GM12878 (cell line): ENCODE data around the gene YEATS2. TPM values are rescaled to one million over a fixed set of nuclear protein-coding genes. Genes with fewer than 3 reads are reported as not detected.

Source experiments
- ATAC-seq: fragments of 200-7000 bp; cut with Tn5 transposase; 3 replicates; pipeline ENCODE4 v1.9.1; 2020; ENCODE audit warnings: mild to moderate bottlenecking, moderate library complexity
- BruUV-seq: library from RNA; stranded (reverse); fragments of 400-500 nt; replicated peaks from 2 replicates; lab custom pipeline; 2021; lab: Mats Ljungman, UMichigan
- CTCF ChIA-PET: fragments of 300-600 bp; sonication (Branson Sonifier 250); formaldehyde crosslinking; extraction: SDS; loops from one replicate; lab custom pipeline; 2021; ENCODE audit warnings: inconsistent platforms; lab: Yijun Ruan, JAX
- POLR2A ChIA-PET: fragments of 350-600 bp; formaldehyde crosslinking; extraction: SDS; loops from one replicate; lab custom pipeline; 2021; ENCODE audit warnings: inconsistent platforms; lab: Charles Lee
- RAD21 ChIA-PET: fragments of 300-600 bp; sonication (Branson Sonifier 250); formaldehyde crosslinking; loops from one replicate; lab custom pipeline; 2023; ENCODE audit warnings: antibody characterized with exemption; ENCODE audit not compliant: unreplicated experiment; lab: Charles Lee
- SMC1A ChIA-PET: fragments of 300-600 bp; sonication (Branson Sonifier 250); formaldehyde crosslinking; loops from one replicate; lab custom pipeline; 2023; ENCODE audit not compliant: unreplicated experiment, uncharacterized antibody; lab: Charles Lee
- DNase-seq: peaks from one replicate; pipeline ENCODE4 v3.0.0-alpha.2; 2011; ENCODE audit warnings: low read depth, low spot score
- FAIRE-seq: peaks from 3 replicates; lab custom pipeline; 2011; peaks lifted over from hg19 to GRCh38; lab: Jason Lieb, UNC
- H2AFZ ChIP-seq: 2 replicates; pipeline ENCODE4 v1.6.0; 2011; ENCODE audit warnings: low read depth, low read length, control low read depth; ENCODE audit not compliant: control insufficient read depth
- H3K27ac ChIP-seq: 2 replicates; pipeline ENCODE4 v1.5.1; 2011; ENCODE audit warnings: control low read depth; ENCODE audit not compliant: control insufficient read depth, insufficient read depth
- H3K27me3 ChIP-seq, 2 experiments: replicated peaks in 1 of 2; 2 replicates each; pipeline versions ENCODE4 v1.6.0 to v1.6.1; 2011; ENCODE audit warnings: low read length in 1 of 2; ENCODE audit not compliant: control insufficient read depth in 2 of 2, insufficient read depth in 2 of 2
- H3K36me3 ChIP-seq, 2 experiments: 2 replicates each; pipeline ENCODE4 v1.5.1; 2011; ENCODE audit warnings: low read length in 1 of 2; ENCODE audit not compliant: control insufficient read depth in 2 of 2, insufficient read depth in 2 of 2
- H3K4me1 ChIP-seq: 2 replicates; pipeline ENCODE4 v1.6.1; 2011; ENCODE audit warnings: mild to moderate bottlenecking, low read length, moderate library complexity, mixed read lengths; ENCODE audit not compliant: control insufficient read depth, insufficient read depth
- H3K4me2 ChIP-seq: 2 replicates; pipeline ENCODE4 v1.6.0; 2011; ENCODE audit warnings: control low read depth; ENCODE audit not compliant: control insufficient read depth, insufficient read depth
- H3K4me3 ChIP-seq: fragments of 200-600 bp; sonication (generic); 2 replicates; pipeline ENCODE4 v1.5.1; 2016
- H3K79me2 ChIP-seq: 2 replicates; pipeline ENCODE4 v1.6.0; 2011; ENCODE audit warnings: low read length; ENCODE audit not compliant: control insufficient read depth, insufficient read depth
- H3K9ac ChIP-seq: 2 replicates; pipeline ENCODE4 v1.8.0; 2011; ENCODE audit warnings: low read length, control low read depth, mixed read lengths; ENCODE audit not compliant: control insufficient read depth, insufficient read depth
- H3K9me3 ChIP-seq: replicated peaks from 3 replicates; pipeline ENCODE4 v1.5.1; 2011; ENCODE audit warnings: mild to moderate bottlenecking, low read length; ENCODE audit not compliant: control insufficient read depth, insufficient read depth
- H4K20me1 ChIP-seq: 2 replicates; pipeline ENCODE4 v1.6.0; 2011; ENCODE audit not compliant: control insufficient read depth, insufficient read depth
- BHLHE40 ChIP-seq, 2 experiments: fragments of 450-650 bp in 1 of 2; IDR thresholded peaks; 2 replicates each; pipeline ENCODE4 v1.6.1; 2011 to 2017; ENCODE audit warnings: low read depth in 2 of 2, borderline replicate concordance in 1 of 2, improper control_type of control experiment in 1 of 2, low read length in 1 of 2, mild to moderate bottlenecking in 1 of 2
- FOXK2 ChIP-seq: fragments of 450-650 bp; IDR thresholded peaks from 2 replicates; pipeline ENCODE4 v1.6.1; 2017; ENCODE audit warnings: mild to moderate bottlenecking, moderate library complexity
- GABPA ChIP-seq: IDR thresholded peaks from 2 replicates; pipeline ENCODE4 v1.6.1; 2014; ENCODE audit warnings: antibody characterized with exemption, low read depth, mild to moderate bottlenecking, inconsistent platforms
- HSF1 ChIP-seq: fragments of 150-350 bp; IDR thresholded peaks from 2 replicates; pipeline ENCODE4 v1.6.1; 2014; ENCODE audit warnings: mild to moderate bottlenecking, low read depth, low read length
- MEF2A ChIP-seq: IDR thresholded peaks from 2 replicates; pipeline ENCODE4 v1.6.1; 2011; ENCODE audit warnings: low read depth, mild to moderate bottlenecking, low read length, moderate library complexity; ENCODE audit not compliant: insufficient read depth
- MLLT1 ChIP-seq: fragments of 450-650 bp; IDR thresholded peaks from 2 replicates; pipeline ENCODE4 v1.6.1; 2016; ENCODE audit warnings: mild to moderate bottlenecking
- NFIC ChIP-seq: IDR thresholded peaks from 2 replicates; pipeline ENCODE4 v1.6.1; 2012; ENCODE audit warnings: low read depth, mild to moderate bottlenecking, inconsistent platforms, low read length, moderate library complexity
- NR2C2 ChIP-seq: IDR thresholded peaks from 2 replicates; pipeline ENCODE4 v1.6.1; 2011; ENCODE audit warnings: borderline replicate concordance, low read depth; ENCODE audit not compliant: control insufficient read depth, insufficient read length
- POLR2AphosphoS5 ChIP-seq: IDR thresholded peaks from 2 replicates; pipeline ENCODE4 v1.6.1; 2011; ENCODE audit warnings: mild to moderate bottlenecking, low read length, inconsistent platforms
- RAD21 ChIP-seq: IDR thresholded peaks from 2 replicates; pipeline ENCODE4 v1.6.1; 2011; ENCODE audit warnings: mild to moderate bottlenecking, low read depth, low read length, moderate library complexity; ENCODE audit not compliant: insufficient read depth
- RB1 ChIP-seq: fragments of 450-650 bp; formaldehyde crosslinking; IDR thresholded peaks from 2 replicates; pipeline ENCODE4 v1.6.1; 2017; ENCODE audit warnings: mild to moderate bottlenecking, borderline replicate concordance
- YY1 ChIP-seq: IDR thresholded peaks from 2 replicates; pipeline ENCODE4 v1.6.1; 2011; ENCODE audit warnings: low read depth, mild to moderate bottlenecking, low read length
- WGBS: methylation state at CpG from one replicate; pipeline ENCODE4 v1.1.6; 2016; ENCODE audit warnings: low lambda C conversion rate; ENCODE audit not compliant: insufficient replicate concordance, insufficient coverage; ENCODE audit errors: missing lambda C conversion rate; 5-methylcytosine and 5-hydroxymethylcytosine counted together
- in situ Hi-C: fragments of 300-500 bp; cut with MboI; formaldehyde crosslinking; loops from 9 replicates; pipeline ENCODE4 v1.14.3; 2018; ENCODE audit warnings: mixed read lengths
- intact Hi-C: fragments of 100-400 bp; cut with micrococcal nuclease; formaldehyde crosslinking; loops from one replicate; pipeline ENCODE4 v1.14.2; 2022; ENCODE audit not compliant: unreplicated experiment
- polyA plus RNA-seq, 11 experiments: library from polyadenylated mRNA; depleted of rRNA in 4 of 11; unstranded in 6 of 11; stranded (reverse) in 5 of 11; fragments of >200 nt; fragmentation: Nextera tagmentation in 4 of 11; fragmentation: Illumina TruSeq in 1 of 11; extraction: Ambion mirVana in 4 of 11; extraction: Trizol in 1 of 11; gene quantifications; 1 replicate in 1 of 11; 2 replicates in 10 of 11; pipeline versions ENCODE4 v1.2.1 to v1.2.3, GENCODE V29; 2011 to 2016; ENCODE audit warnings: inconsistent platforms in 2 of 11, missing spikeins in 2 of 11, low read depth in 1 of 11
- total RNA-seq, 4 experiments: library from RNA; depleted of rRNA in 3 of 4; stranded (reverse); fragments of >200 nt in 3 of 4; fragmentation: Illumina TruSeq in 1 of 4; extraction: Trizol in 1 of 4; gene quantifications; 2 replicates each; pipeline versions ENCODE4 v1.2.1 to v1.2.3, GENCODE V29; 2013 to 2021
- TF ChIP-seq, protein P1 (sequence below): IDR thresholded peaks from 2 replicates; pipeline ENCODE4 v1.6.1; 2011; ENCODE audit warnings: mild to moderate bottlenecking, low read depth, low read length, moderate library complexity; ENCODE audit not compliant: insufficient replicate concordance

The YEATS2 gene
- total and polyA plus RNA-seq, 10 of the 15 experiments (the other 5 are each of a cell fraction or from before 2014, with no cell fraction given) = 1.9 to 65.3 (median 25.8) TPM

- ChIA-PET POLR2A (interaction anchor here (1.6 kb wide), 1 partner anchor 14 kb away, joined by 3 read pairs; no protein-coding TSS in a partner anchor), SMC1A (interaction anchor here (3.2 kb wide), 1 partner anchor 12 kb away, joined by 8 read pairs; no protein-coding TSS in a partner anchor), RAD21 (interaction anchor here (0.6 kb wide), 1 partner anchor 860 kb away, joined by 4 read pairs; no protein-coding TSS in a partner anchor), CTCF (interaction anchor here (0.9 kb wide), 1 partner anchor 10 kb away, joined by 3 read pairs; no protein-coding TSS in a partner anchor)
- no peak for FAIRE-seq
- H3K79me2 ChIP-seq = no peaks in the 10 kb centered on the region
- in situ Hi-C loops (no loop called here), intact Hi-C loops (no loop called here)
- no TSS peak for BruUV-seq
- ATAC-seq = no peak
- DNase-seq = no peak
- no peak overlapping the region for H3K4me3 ChIP-seq
- TF ChIP-seq FOXK2 (no peak), MEF2A (no peak), HSF1 (no peak), MLLT1 (no peak), POLR2AphosphoS5 (no peak), RAD21 (no peak), NR2C2 (no peak), RB1 (no peak), YY1 (no peak), NFIC (no peak), BHLHE40 (IDR thresholded peaks at IDR 0.05; ENCODE audit: borderline replicate concordance in 1 of 2, low read depth in 2 of 2, low read length in 1 of 2) (no peak), GABPA (no peak)
- TF ChIP-seq, protein P1, sequence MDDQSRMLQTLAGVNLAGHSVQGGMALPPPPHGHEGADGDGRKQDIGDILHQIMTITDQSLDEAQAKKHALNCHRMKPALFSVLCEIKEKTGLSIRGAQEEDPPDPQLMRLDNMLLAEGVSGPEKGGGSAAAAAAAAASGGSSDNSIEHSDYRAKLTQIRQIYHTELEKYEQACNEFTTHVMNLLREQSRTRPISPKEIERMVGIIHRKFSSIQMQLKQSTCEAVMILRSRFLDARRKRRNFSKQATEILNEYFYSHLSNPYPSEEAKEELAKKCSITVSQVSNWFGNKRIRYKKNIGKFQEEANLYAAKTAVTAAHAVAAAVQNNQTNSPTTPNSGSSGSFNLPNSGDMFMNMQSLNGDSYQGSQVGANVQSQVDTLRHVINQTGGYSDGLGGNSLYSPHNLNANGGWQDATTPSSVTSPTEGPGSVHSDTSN = no peak
- no peaks in the 10 kb centered on the region for H3K4me1 ChIP-seq
- H4K20me1 ChIP-seq = no peaks in the 10 kb centered on the region
- no peaks in the 10 kb centered on the region for H3K27me3 ChIP-seq
- H3K27ac ChIP-seq = no peak overlapping the region
- H3K4me2 ChIP-seq = no peak overlapping the region
- peaks cover 22 to 33% of the 10 kb centered on the region in 2 experiments for H3K36me3 ChIP-seq
- 95% methylated on average over 5 of the region's 5 CpGs for WGBS
- no peak overlapping the region for H3K9ac ChIP-seq
- no peak overlapping the region for H2AFZ ChIP-seq
- no peaks in the 10 kb centered on the region for H3K9me3 ChIP-seq
These were observed 104.0 kb downstream of the YEATS2 start for GRCh38 chr3:183801601-183802000.
